Breast epithelium (tissue), 4 donors: ENCODE measurements around the gene ADCY4. TPM values are rescaled to one million over a fixed set of nuclear protein-coding genes. Genes with fewer than 3 reads are reported as not detected.

ENCODE experiments used
- DNase-seq, 2 donors: peaks; one replicate each; pipeline ENCODE4 v3.0.0-alpha.2; 2019; ENCODE audit warnings: low spot score in 2 of 2
- H3K27ac ChIP-seq, 2 donors: fragments of 200-600 bp; sonication (generic) in 1 of 2; one replicate each; pipeline ENCODE4 v1.5.1; 2016 to 2019; ENCODE audit warnings: mild to moderate bottlenecking in 1 of 2
- H3K27me3 ChIP-seq, 2 donors: fragments of 200-600 bp; sonication (generic) in 1 of 2; one replicate each; pipeline versions ENCODE4 v1.5.1 to v1.6.0; 2017 to 2019; ENCODE audit warnings: control low read depth in 1 of 2, mild to moderate bottlenecking in 1 of 2
- H3K36me3 ChIP-seq: fragments of 200-600 bp; one replicate; pipeline ENCODE4 v1.5.1; 2019
- H3K4me1 ChIP-seq, 2 donors: fragments of 200-600 bp; sonication (generic); one replicate each; pipeline ENCODE4 v1.5.1; 2016 to 2019; ENCODE audit warnings: control low read depth in 1 of 2
- H3K4me3 ChIP-seq, 3 donors: fragments of 200-600 bp; sonication (generic); 1 replicate in 2 of 3; 2 replicates in 1 of 3; pipeline ENCODE4 v1.5.1; 2016 to 2019; ENCODE audit warnings: mild to moderate bottlenecking in 3 of 3, moderate library complexity in 2 of 3
- H3K9me3 ChIP-seq, 2 donors: fragments of 200-600 bp; sonication (generic) in 1 of 2; one replicate each; pipeline ENCODE4 v1.5.1; 2016 to 2019; ENCODE audit warnings: control low read depth in 1 of 2
- POLR2A ChIP-seq: fragments of 450-650 bp; IDR thresholded peaks from one replicate; pipeline ENCODE4 v1.6.1; 2016; ENCODE audit warnings: antibody characterized with exemption, mild to moderate bottlenecking, moderate library complexity
- POLR2AphosphoS5 ChIP-seq, 3 donors: sonication (generic); formaldehyde crosslinking; IDR thresholded peaks; one replicate each; pipeline ENCODE4 v1.6.1; 2017; ENCODE audit warnings: antibody characterized with exemption in 3 of 3
- intact Hi-C: fragments of 100-400 bp; cut with DNase I; formaldehyde crosslinking; loops from one replicate; pipeline ENCODE4 v1.15.1; 2023; ENCODE audit warnings: low total_unique reads
- total RNA-seq, 3 donors: library from RNA; depleted of rRNA; stranded (reverse); fragments of >200 nt; gene quantifications; one replicate each; pipeline ENCODE4 v1.1.0, GENCODE V29; 2016
- TF ChIP-seq, protein P1 (sequence below), 3 donors: fragments of 450-650 bp; IDR thresholded peaks; one replicate each; pipeline ENCODE4 v1.5.1; 2016 to 2017; ENCODE audit warnings: antibody characterized with exemption in 3 of 3, mild to moderate bottlenecking in 3 of 3, moderate library complexity in 3 of 3

Gene ADCY4
- total RNA-seq, 3 donors from 2014 or later: 13.8 to 60.6 (median 27.7) TPM

DNA sequence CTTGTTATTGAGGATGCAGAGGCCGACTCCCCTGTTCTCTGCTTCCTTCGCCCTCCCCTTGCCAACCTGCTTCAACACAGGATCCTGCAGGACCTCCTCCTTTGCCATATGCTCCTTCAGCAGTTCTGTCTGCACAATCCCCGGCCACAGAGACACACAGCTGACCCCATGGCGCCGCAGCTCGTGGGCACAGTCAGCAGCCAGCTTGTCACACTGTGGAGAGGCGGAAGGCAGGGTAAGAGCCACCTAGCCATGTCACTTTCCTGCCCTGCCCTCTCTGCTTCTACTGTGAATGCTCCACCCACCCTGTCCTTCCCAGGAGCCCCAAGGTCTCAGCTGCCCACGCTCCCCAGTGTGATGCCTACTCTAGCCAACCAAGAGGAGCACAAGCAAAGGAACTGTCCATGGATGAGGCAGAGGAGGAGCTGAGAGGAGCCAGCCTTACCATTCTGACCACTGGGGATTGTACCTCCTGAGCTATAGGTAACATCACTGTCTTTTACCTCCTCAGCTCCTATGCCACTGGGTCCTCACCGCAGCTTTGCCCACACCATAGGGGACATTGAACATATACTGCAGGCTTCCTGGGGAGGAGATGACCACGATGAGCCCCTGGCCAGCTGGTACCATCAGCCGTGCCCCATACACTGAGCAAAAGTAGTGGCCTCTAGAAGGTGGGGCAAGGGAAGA, 42.6 kb downstream of the ADCY4 start:
- no peak for TF ChIP-seq POLR2A
- DNase-seq: no peak

DNA sequence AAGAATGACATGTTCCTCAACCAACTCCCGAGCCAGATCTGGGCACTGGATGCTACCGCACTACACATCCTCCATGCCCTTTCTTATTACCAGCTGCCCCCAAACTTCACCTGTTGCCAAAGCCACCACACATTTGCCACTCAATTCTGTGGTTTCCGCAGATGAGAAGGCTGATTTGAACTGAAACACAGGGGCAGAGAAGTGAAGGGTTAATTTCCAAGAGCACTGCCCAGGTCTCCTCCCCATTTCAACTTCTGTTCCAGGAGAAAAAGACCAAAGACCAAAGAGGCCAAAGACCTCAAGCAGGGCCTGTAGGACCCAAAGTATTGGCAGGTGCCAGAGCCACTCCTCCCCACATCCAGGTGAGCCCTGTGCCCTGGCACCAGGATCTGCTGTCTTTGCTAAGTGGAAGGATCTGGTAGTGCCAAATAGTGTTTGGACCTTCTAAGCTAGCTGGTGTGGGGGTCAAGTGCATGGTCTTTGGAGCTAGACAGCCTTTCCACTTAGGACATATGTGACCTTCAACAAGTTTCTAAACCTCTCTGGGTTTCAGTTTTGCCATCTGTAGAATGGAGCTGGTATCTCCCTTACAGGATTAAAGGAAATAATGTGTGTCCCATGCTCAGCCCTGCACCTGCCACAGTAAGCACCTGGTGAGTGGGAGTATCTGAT, 43.3 kb downstream of the ADCY4 start:
- TF ChIP-seq, protein P1, sequence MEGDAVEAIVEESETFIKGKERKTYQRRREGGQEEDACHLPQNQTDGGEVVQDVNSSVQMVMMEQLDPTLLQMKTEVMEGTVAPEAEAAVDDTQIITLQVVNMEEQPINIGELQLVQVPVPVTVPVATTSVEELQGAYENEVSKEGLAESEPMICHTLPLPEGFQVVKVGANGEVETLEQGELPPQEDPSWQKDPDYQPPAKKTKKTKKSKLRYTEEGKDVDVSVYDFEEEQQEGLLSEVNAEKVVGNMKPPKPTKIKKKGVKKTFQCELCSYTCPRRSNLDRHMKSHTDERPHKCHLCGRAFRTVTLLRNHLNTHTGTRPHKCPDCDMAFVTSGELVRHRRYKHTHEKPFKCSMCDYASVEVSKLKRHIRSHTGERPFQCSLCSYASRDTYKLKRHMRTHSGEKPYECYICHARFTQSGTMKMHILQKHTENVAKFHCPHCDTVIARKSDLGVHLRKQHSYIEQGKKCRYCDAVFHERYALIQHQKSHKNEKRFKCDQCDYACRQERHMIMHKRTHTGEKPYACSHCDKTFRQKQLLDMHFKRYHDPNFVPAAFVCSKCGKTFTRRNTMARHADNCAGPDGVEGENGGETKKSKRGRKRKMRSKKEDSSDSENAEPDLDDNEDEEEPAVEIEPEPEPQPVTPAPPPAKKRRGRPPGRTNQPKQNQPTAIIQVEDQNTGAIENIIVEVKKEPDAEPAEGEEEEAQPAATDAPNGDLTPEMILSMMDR (IDR thresholded peaks at IDR 0.05): no peak
- TF ChIP-seq POLR2AphosphoS5 (IDR thresholded peaks at IDR 0.05) (no peak), POLR2A (no peak)
- no peak for DNase-seq
- Histone ChIP-seq H3K9me3 (no peaks in the 10 kb centered on the region), H3K27me3 (no peaks in the 10 kb centered on the region), H3K27ac (no peak overlapping the region), H3K4me1 (no peaks in the 10 kb centered on the region), H3K4me3 (no peak overlapping the region), H3K36me3 (peaks cover 4% of the 10 kb centered on the region)
- intact Hi-C loops: no loop called here

More for the DNA sequence above, 42.6 kb downstream of the ADCY4 start:
- H3K9me3 ChIP-seq: no peaks in the 10 kb centered on the region
- intact Hi-C loops: no loop called here
- no peak overlapping the region for H3K27ac ChIP-seq
- no peak overlapping the region for H3K4me3 ChIP-seq
- no peaks in the 10 kb centered on the region for H3K4me1 ChIP-seq
- no peaks in the 10 kb centered on the region for H3K27me3 ChIP-seq
- H3K36me3 ChIP-seq: peaks cover 4% of the 10 kb centered on the region

- H3K27ac ChIP-seq: no peak overlapping the region
- H3K9me3 ChIP-seq: no peaks in the 10 kb centered on the region
- intact Hi-C loops: no loop called here
- H3K27me3 ChIP-seq: no peaks in the 10 kb centered on the region
- H3K36me3 ChIP-seq: peaks cover 2% of the 10 kb centered on the region
- TF ChIP-seq POLR2AphosphoS5 (IDR thresholded peaks at IDR 0.05): no peak
- no peak overlapping the region for H3K4me3 ChIP-seq
- no peak for DNase-seq
- H3K4me1 ChIP-seq: no peaks in the 10 kb centered on the region
Observed at GRCh38 chr14:24290746-24291145, 44.1 kb downstream of the ADCY4 start.

- no peaks in the 10 kb centered on the region for H3K36me3 ChIP-seq
- H3K9me3 ChIP-seq: no peaks in the 10 kb centered on the region
- no peak overlapping the region for H3K4me3 ChIP-seq
- intact Hi-C loops: no loop called here
- no peak for DNase-seq
- H3K27ac ChIP-seq: no peak overlapping the region
- no peaks in the 10 kb centered on the region for H3K27me3 ChIP-seq
- TF ChIP-seq POLR2A: no peak
- TF ChIP-seq POLR2AphosphoS5 (IDR thresholded peaks at IDR 0.05): no peak
- TF ChIP-seq, protein P1 (IDR thresholded peaks at IDR 0.05): no peak
- H3K4me1 ChIP-seq: no peaks in the 10 kb centered on the region
Observed at GRCh38 chr14:24289649-24290280, 45.1 kb downstream of the ADCY4 start.

GRCh38 chr14:24286996-24287395, 47.9 kb downstream of the ADCY4 start:
- DNase-seq: no peak
- TF ChIP-seq POLR2AphosphoS5 (IDR thresholded peaks at IDR 0.05) (no peak), POLR2A (no peak)
- TF ChIP-seq, protein P1 (IDR thresholded peaks at IDR 0.05): no peak

DNA sequence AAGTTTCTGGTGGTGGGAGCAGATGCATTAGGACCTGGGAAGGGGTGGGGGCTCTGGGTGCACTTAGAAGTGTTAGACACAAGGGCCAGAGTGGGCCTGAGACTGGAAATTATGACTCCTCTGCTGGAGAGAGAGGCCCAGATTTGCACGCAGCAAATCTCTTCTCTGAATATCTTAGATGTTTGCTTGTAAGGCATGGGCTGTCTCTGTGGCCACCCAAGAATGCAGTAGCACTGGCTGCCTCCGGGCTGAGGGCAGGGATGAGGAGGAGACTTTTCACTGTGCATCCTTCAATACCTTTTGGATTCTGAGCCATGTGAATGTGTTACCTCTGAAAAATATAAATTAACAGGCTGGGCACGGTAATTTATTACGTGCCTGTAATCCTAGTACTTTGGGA, 49.5 kb downstream of the ADCY4 start:
- TF ChIP-seq, protein P1 (IDR thresholded peaks at IDR 0.05): no peak
- TF ChIP-seq POLR2A: no peak
- no peak for TF ChIP-seq POLR2AphosphoS5 (IDR thresholded peaks at IDR 0.05)
- Histone ChIP-seq H3K27ac (no peak overlapping the region), H3K36me3 (no peaks in the 10 kb centered on the region), H3K27me3 (no peaks in the 10 kb centered on the region), H3K9me3 (no peaks in the 10 kb centered on the region), H3K4me3 (no peak overlapping the region), H3K4me1 (no peaks in the 10 kb centered on the region)
- DNase-seq: no peak
- intact Hi-C loops: no loop called here

More at GRCh38 chr14:24286996-24287395, 47.9 kb downstream of the ADCY4 start:
- no peak overlapping the region for H3K4me3 ChIP-seq
- H3K4me1 ChIP-seq: no peaks in the 10 kb centered on the region
- no peak overlapping the region for H3K27ac ChIP-seq
- no peaks in the 10 kb centered on the region for H3K9me3 ChIP-seq
- intact Hi-C loops: no loop called here
- no peaks in the 10 kb centered on the region for H3K27me3 ChIP-seq
- no peaks in the 10 kb centered on the region for H3K36me3 ChIP-seq
